ENCODE measurements around the gene LHX6. TPM values are rescaled to one million over a fixed set of nuclear protein-coding genes. Genes with fewer than 3 reads are reported as not detected.

Gene LHX6
- polyA plus RNA-seq, 1 donor from 2014 or later = 0.14 TPM

GRCh38 chr9:122226758-122227574 lies 1.8 kb downstream of the LHX6 start:
- no peak overlapping the region for H2AFZ ChIP-seq (ENCODE audit: low read depth, low read length)
- peak; percentile 69 for TF ChIP-seq POLR2AphosphoS5 (IDR thresholded peaks at IDR 0.05)
- TF ChIP-seq MXI1 (conservative IDR thresholded peaks at IDR 0.05; ENCODE audit: poor library complexity, severe bottlenecking) = no peak
- no peak for TF ChIP-seq EZH2 (IDR thresholded peaks at IDR 0.05; ENCODE audit: borderline replicate concordance, insufficient read depth, low read length, poor library complexity, severe bottlenecking)
- no peak for TF ChIP-seq RAD21 (conservative IDR thresholded peaks at IDR 0.05)
- H3K36me3 ChIP-seq (ENCODE audit: insufficient read depth, low read length) = no peaks in the 10 kb centered on the region
- H3K79me2 ChIP-seq (replicated peaks; ENCODE audit: insufficient read depth, low read length) = no peaks in the 10 kb centered on the region
- H3K9me3 ChIP-seq (ENCODE audit: low read length) = no peaks in the 10 kb centered on the region
- H3K9ac ChIP-seq (ENCODE audit: low read length) = no peak overlapping the region
- H3K9me2 ChIP-seq (ENCODE audit: insufficient read depth, low read length) = no peaks in the 10 kb centered on the region
- no peaks in the 10 kb centered on the region for H3F3A ChIP-seq (ENCODE audit: insufficient read depth, low read length, poor library complexity, severe bottlenecking)
- H3K4me3 ChIP-seq (ENCODE audit: low read length) = peak overlapping the region; percentile 25
- no peak overlapping the region for H3K4me2 ChIP-seq (ENCODE audit: low read length)
- H3K27ac ChIP-seq (ENCODE audit: low read length) = no peak overlapping the region
- peaks cover 98% of the 10 kb centered on the region for H3K27me3 ChIP-seq (ENCODE audit: insufficient read depth, low read depth, low read length)
- no peaks in the 10 kb centered on the region for H4K20me1 ChIP-seq (ENCODE audit: insufficient read depth)

GRCh38 chr9:122226142-122226757 lies 2.5 kb downstream of the LHX6 start:
- H3K9me2 ChIP-seq (ENCODE audit: insufficient read depth, low read length) = no peaks in the 10 kb centered on the region
- H3K4me2 ChIP-seq (ENCODE audit: low read length) = no peak overlapping the region
- no peak for TF ChIP-seq SMC3 (conservative IDR thresholded peaks at IDR 0.05; ENCODE audit: poor library complexity)
- TF ChIP-seq EZH2 (IDR thresholded peaks at IDR 0.05; ENCODE audit: borderline replicate concordance, insufficient read depth, low read length, poor library complexity, severe bottlenecking) = peak; percentile 94
- no peaks in the 10 kb centered on the region for H3K36me3 ChIP-seq (ENCODE audit: insufficient read depth, low read length)
- no peak overlapping the region for H3K9ac ChIP-seq (ENCODE audit: low read length)
- no peaks in the 10 kb centered on the region for H4K20me1 ChIP-seq (ENCODE audit: insufficient read depth)
- no peak overlapping the region for H3K27ac ChIP-seq (ENCODE audit: low read length)
- H3K9me3 ChIP-seq (ENCODE audit: low read length) = no peaks in the 10 kb centered on the region
- H3K79me2 ChIP-seq (replicated peaks; ENCODE audit: insufficient read depth, low read length) = no peaks in the 10 kb centered on the region
- no peak overlapping the region for H2AFZ ChIP-seq (ENCODE audit: low read depth, low read length)
- peaks cover 98% of the 10 kb centered on the region for H3K27me3 ChIP-seq (ENCODE audit: insufficient read depth, low read depth, low read length)
- no peaks in the 10 kb centered on the region for H3F3A ChIP-seq (ENCODE audit: insufficient read depth, low read length, poor library complexity, severe bottlenecking)
- no peak overlapping the region for H3K4me3 ChIP-seq (ENCODE audit: low read length)

DNA sequence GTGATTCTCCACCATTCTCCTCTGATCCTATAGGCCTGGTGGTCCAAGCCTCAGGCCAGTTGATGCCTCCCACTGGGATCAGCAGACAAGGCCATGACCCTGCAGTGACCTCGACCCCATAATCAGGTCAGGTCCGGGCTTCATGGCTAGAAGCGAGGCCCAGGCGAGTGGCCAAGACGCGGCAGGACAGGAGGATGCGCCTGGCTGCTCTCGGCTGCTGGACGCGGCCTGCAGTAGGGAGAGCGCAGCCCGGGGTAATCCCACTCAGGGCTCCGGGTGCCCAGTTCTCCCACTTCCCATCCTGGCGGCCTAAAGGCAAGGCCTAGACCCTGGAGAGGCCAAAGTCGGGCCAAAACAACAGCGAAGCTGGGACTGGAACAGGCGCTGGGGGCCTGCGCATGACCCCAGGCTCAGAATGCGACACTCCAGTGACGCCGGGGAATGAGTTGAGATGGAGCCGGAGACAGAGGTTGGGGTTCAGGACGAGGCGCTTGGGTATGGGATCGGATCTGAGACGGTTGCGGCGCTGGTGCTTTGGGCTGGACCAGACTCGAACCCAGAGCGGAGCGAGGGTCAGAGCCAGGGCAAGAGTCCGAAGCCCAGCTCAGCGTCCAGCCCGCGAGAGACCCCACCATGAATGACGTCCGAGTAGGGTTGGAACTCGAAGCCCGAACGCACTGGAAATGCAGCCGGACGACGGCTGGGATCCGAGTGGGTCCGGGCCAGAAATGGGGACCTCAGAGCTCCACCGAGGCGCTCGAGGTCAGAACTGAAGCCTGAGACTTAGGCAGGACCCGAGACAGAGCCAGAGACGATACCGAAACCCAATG lies 3.2 kb downstream of the LHX6 start:
- Histone ChIP-seq H3F3A (ENCODE audit: insufficient read depth, low read length, poor library complexity, severe bottlenecking) (no peaks in the 10 kb centered on the region), H4K20me1 (ENCODE audit: insufficient read depth) (no peaks in the 10 kb centered on the region), H3K79me2 (replicated peaks; ENCODE audit: insufficient read depth, low read length) (no peaks in the 10 kb centered on the region), H2AFZ (ENCODE audit: low read depth, low read length) (no peak overlapping the region), H3K27ac (ENCODE audit: low read length) (no peak overlapping the region), H3K9me2 (ENCODE audit: insufficient read depth, low read length) (no peaks in the 10 kb centered on the region), H3K27me3 (ENCODE audit: insufficient read depth, low read depth, low read length) (peaks cover 98% of the 10 kb centered on the region), H3K4me3 (ENCODE audit: low read length) (no peak overlapping the region), H3K9me3 (ENCODE audit: low read length) (no peaks in the 10 kb centered on the region), H3K4me2 (ENCODE audit: low read length) (no peak overlapping the region), H3K9ac (ENCODE audit: low read length) (no peak overlapping the region), H3K36me3 (ENCODE audit: insufficient read depth, low read length) (no peaks in the 10 kb centered on the region)
- no peak for TF ChIP-seq REST (IDR thresholded peaks at IDR 0.05; ENCODE audit: borderline replicate concordance)
- no peak for TF ChIP-seq EP300 (conservative IDR thresholded peaks at IDR 0.05; ENCODE audit: poor library complexity, severe bottlenecking)
- no peak for TF ChIP-seq RAD21 (conservative IDR thresholded peaks at IDR 0.05)
- no peak for TF ChIP-seq TAF1 (IDR thresholded peaks at IDR 0.05; ENCODE audit: low read depth)
- TF ChIP-seq SMC3 (conservative IDR thresholded peaks at IDR 0.05; ENCODE audit: poor library complexity) = no peak
- no peak for TF ChIP-seq CTCF (IDR thresholded peaks at IDR 0.05; ENCODE audit: poor library complexity, severe bottlenecking)
- TF ChIP-seq EZH2 (IDR thresholded peaks at IDR 0.05; ENCODE audit: borderline replicate concordance, insufficient read depth, low read length, poor library complexity, severe bottlenecking) = no peak
- no peak for TF ChIP-seq MXI1 (conservative IDR thresholded peaks at IDR 0.05; ENCODE audit: poor library complexity, severe bottlenecking)
- no peak for TF ChIP-seq POLR2AphosphoS5 (IDR thresholded peaks at IDR 0.05)
